Activated naive CD4-positive, alpha-beta T cell treated with anti-CD3 and anti-CD28 coated beads, Interleukin-2, amount 50 U/mL, for 24 hours (primary cell): ENCODE measurements around the gene CLSTN2.

Source experiments
- H3K27ac Mint-ChIP-seq: one replicate; pipeline ENCODE4 v1.8.0; 2021; ENCODE audit warnings: mild to moderate bottlenecking, mixed read lengths
- H3K27me3 Mint-ChIP-seq: one replicate; pipeline ENCODE4 v1.8.0; 2021; ENCODE audit warnings: mixed read lengths
- H3K36me3 Mint-ChIP-seq: one replicate; pipeline ENCODE4 v1.8.0; 2021; ENCODE audit warnings: mixed read lengths
- H3K4me1 Mint-ChIP-seq: one replicate; pipeline ENCODE4 v1.8.0; 2021; ENCODE audit warnings: mixed read lengths
- H3K4me3 Mint-ChIP-seq: one replicate; pipeline ENCODE4 v1.8.0; 2021; ENCODE audit warnings: mild to moderate bottlenecking, mixed read lengths
- H3K9me3 Mint-ChIP-seq: one replicate; pipeline ENCODE4 v1.8.0; 2021; ENCODE audit warnings: mixed read lengths

The CLSTN2 gene

GRCh38 chr3:140388202-140388922 is 453.4 kb downstream of the CLSTN2 start:
- H3K4me3 Mint-ChIP-seq, result no peak overlapping the region
- no peaks in the 10 kb centered on the region for H3K36me3 Mint-ChIP-seq
- H3K4me1 Mint-ChIP-seq, result no peaks in the 10 kb centered on the region
- H3K9me3 Mint-ChIP-seq, result no peaks in the 10 kb centered on the region
- H3K27ac Mint-ChIP-seq, result no peak overlapping the region
- H3K27me3 Mint-ChIP-seq, result no peaks in the 10 kb centered on the region

GRCh38 chr3:140391061-140391460 is 456.1 kb downstream of the CLSTN2 start:
- H3K27ac Mint-ChIP-seq, result no peak overlapping the region
- H3K4me3 Mint-ChIP-seq, result no peak overlapping the region
- no peaks in the 10 kb centered on the region for H3K36me3 Mint-ChIP-seq
- H3K9me3 Mint-ChIP-seq, result no peaks in the 10 kb centered on the region
- H3K27me3 Mint-ChIP-seq, result peaks cover 2% of the 10 kb centered on the region
- no peaks in the 10 kb centered on the region for H3K4me1 Mint-ChIP-seq

- H3K27ac Mint-ChIP-seq, result no peak overlapping the region
- no peaks in the 10 kb centered on the region for H3K36me3 Mint-ChIP-seq
- H3K4me1 Mint-ChIP-seq, result no peaks in the 10 kb centered on the region
- no peaks in the 10 kb centered on the region for H3K9me3 Mint-ChIP-seq
- H3K27me3 Mint-ChIP-seq, result peaks cover 2% of the 10 kb centered on the region
- no peak overlapping the region for H3K4me3 Mint-ChIP-seq
Observed at GRCh38 chr3:140394488-140395133, 459.6 kb downstream of the CLSTN2 start.

- no peak overlapping the region for H3K27ac Mint-ChIP-seq
- H3K36me3 Mint-ChIP-seq, result no peaks in the 10 kb centered on the region
- peaks cover 2% of the 10 kb centered on the region for H3K27me3 Mint-ChIP-seq
- H3K4me1 Mint-ChIP-seq, result no peaks in the 10 kb centered on the region
- H3K9me3 Mint-ChIP-seq, result no peaks in the 10 kb centered on the region
- H3K4me3 Mint-ChIP-seq, result no peak overlapping the region
Observed at GRCh38 chr3:140395134-140396075, 460.4 kb downstream of the CLSTN2 start.

GRCh38 chr3:140396110-140396509 is 461.1 kb downstream of the CLSTN2 start:
- Mint-ChIP-seq H3K27me3 (peaks cover 2% of the 10 kb centered on the region), H3K4me3 (no peak overlapping the region), H3K36me3 (no peaks in the 10 kb centered on the region), H3K27ac (no peak overlapping the region), H3K4me1 (no peaks in the 10 kb centered on the region), H3K9me3 (no peaks in the 10 kb centered on the region)

GRCh38 chr3:140397847-140398246 is 462.9 kb downstream of the CLSTN2 start:
- peaks cover 2% of the 10 kb centered on the region for H3K27me3 Mint-ChIP-seq
- H3K4me1 Mint-ChIP-seq, result no peaks in the 10 kb centered on the region
- no peak overlapping the region for H3K27ac Mint-ChIP-seq
- H3K9me3 Mint-ChIP-seq, result no peaks in the 10 kb centered on the region
- H3K4me3 Mint-ChIP-seq, result no peak overlapping the region
- H3K36me3 Mint-ChIP-seq, result no peaks in the 10 kb centered on the region

- H3K27me3 Mint-ChIP-seq, result peaks cover 2% of the 10 kb centered on the region
- H3K4me3 Mint-ChIP-seq, result no peak overlapping the region
- no peaks in the 10 kb centered on the region for H3K36me3 Mint-ChIP-seq
- H3K9me3 Mint-ChIP-seq, result no peaks in the 10 kb centered on the region
- H3K27ac Mint-ChIP-seq, result no peak overlapping the region
- H3K4me1 Mint-ChIP-seq, result no peaks in the 10 kb centered on the region
Observed at GRCh38 chr3:140398387-140398786, 463.4 kb downstream of the CLSTN2 start.

GRCh38 chr3:140399871-140400270 is 464.9 kb downstream of the CLSTN2 start:
- Mint-ChIP-seq H3K4me1 (no peaks in the 10 kb centered on the region), H3K4me3 (no peak overlapping the region), H3K27ac (no peak overlapping the region), H3K9me3 (no peaks in the 10 kb centered on the region), H3K27me3 (peaks cover 4% of the 10 kb centered on the region), H3K36me3 (no peaks in the 10 kb centered on the region)

GRCh38 chr3:140403079-140403478 is 468.1 kb downstream of the CLSTN2 start:
- no peak overlapping the region for H3K27ac Mint-ChIP-seq

GRCh38 chr3:140403608-140404007 is 468.6 kb downstream of the CLSTN2 start:
- Mint-ChIP-seq H3K36me3 (no peaks in the 10 kb centered on the region), H3K9me3 (peaks cover 2% of the 10 kb centered on the region), H3K4me1 (no peaks in the 10 kb centered on the region), H3K4me3 (no peak overlapping the region), H3K27ac (no peak overlapping the region), H3K27me3 (peaks cover 6% of the 10 kb centered on the region)

More at GRCh38 chr3:140403079-140403478, 468.1 kb downstream of the CLSTN2 start:
- H3K4me3 Mint-ChIP-seq, result no peak overlapping the region
- no peaks in the 10 kb centered on the region for H3K4me1 Mint-ChIP-seq
- no peaks in the 10 kb centered on the region for H3K36me3 Mint-ChIP-seq
- peaks cover 6% of the 10 kb centered on the region for H3K27me3 Mint-ChIP-seq
- H3K9me3 Mint-ChIP-seq, result no peaks in the 10 kb centered on the region

GRCh38 chr3:140406655-140407054 is 471.7 kb downstream of the CLSTN2 start:
- no peaks in the 10 kb centered on the region for H3K36me3 Mint-ChIP-seq
- H3K27me3 Mint-ChIP-seq, result peaks cover 7% of the 10 kb centered on the region
- peaks cover 21% of the 10 kb centered on the region for H3K9me3 Mint-ChIP-seq
- H3K4me1 Mint-ChIP-seq, result no peaks in the 10 kb centered on the region
- no peak overlapping the region for H3K4me3 Mint-ChIP-seq
- no peak overlapping the region for H3K27ac Mint-ChIP-seq

GRCh38 chr3:140408252-140408651 is 473.3 kb downstream of the CLSTN2 start:
- no peaks in the 10 kb centered on the region for H3K36me3 Mint-ChIP-seq
- peaks cover 7% of the 10 kb centered on the region for H3K27me3 Mint-ChIP-seq
- H3K4me3 Mint-ChIP-seq, result no peak overlapping the region
- H3K9me3 Mint-ChIP-seq, result peaks cover 21% of the 10 kb centered on the region
- no peak overlapping the region for H3K27ac Mint-ChIP-seq
- H3K4me1 Mint-ChIP-seq, result no peaks in the 10 kb centered on the region

- Mint-ChIP-seq H3K27ac (no peak overlapping the region), H3K4me3 (no peak overlapping the region), H3K9me3 (peaks cover 4% of the 10 kb centered on the region), H3K27me3 (no peaks in the 10 kb centered on the region), H3K36me3 (no peaks in the 10 kb centered on the region), H3K4me1 (no peaks in the 10 kb centered on the region)
Observed at GRCh38 chr3:140416666-140417065, 481.7 kb downstream of the CLSTN2 start.

GRCh38 chr3:140420621-140421357 is 485.8 kb downstream of the CLSTN2 start:
- H3K27ac Mint-ChIP-seq, result no peak overlapping the region
- peaks cover 2% of the 10 kb centered on the region for H3K27me3 Mint-ChIP-seq
- no peaks in the 10 kb centered on the region for H3K36me3 Mint-ChIP-seq
- no peak overlapping the region for H3K4me3 Mint-ChIP-seq
- H3K4me1 Mint-ChIP-seq, result no peaks in the 10 kb centered on the region
- H3K9me3 Mint-ChIP-seq, result no peaks in the 10 kb centered on the region

- Mint-ChIP-seq H3K36me3 (no peaks in the 10 kb centered on the region), H3K4me1 (no peaks in the 10 kb centered on the region), H3K27me3 (peaks cover 2% of the 10 kb centered on the region), H3K4me3 (no peak overlapping the region), H3K27ac (no peak overlapping the region), H3K9me3 (no peaks in the 10 kb centered on the region)
Observed at GRCh38 chr3:140421884-140422283, 486.9 kb downstream of the CLSTN2 start.
